ENCODE data around the gene ARHGAP9.
"Not testable (repeated sequence)": the region's sequence is repeated elsewhere in the genome, so short reads cannot be mapped to it uniquely, and the experiment has no call there.

Gene ARHGAP9

GRCh38 chr12:57517187-57517586, 37.5 kb upstream of the ARHGAP9 start:
- DNase-seq (ENCODE audit: low spot score) = no peak

GRCh38 chr12:57516617-57517153, 37.0 kb upstream of the ARHGAP9 start:
- DNase-seq (ENCODE audit: low spot score) = no peak

- DNase-seq (ENCODE audit: low spot score) = no peak
Measured at GRCh38 chr12:57515934-57516541, 36.4 kb upstream of the ARHGAP9 start.

- no peak for DNase-seq (ENCODE audit: low spot score)
Measured at GRCh38 chr12:57515408-57515933, 35.8 kb upstream of the ARHGAP9 start.

GRCh38 chr12:57514720-57515407, 35.2 kb upstream of the ARHGAP9 start:
- no peak for DNase-seq (ENCODE audit: low spot score)

GRCh38 chr12:57514246-57514645, 34.6 kb upstream of the ARHGAP9 start:
- not testable (repeated sequence) for DNase-seq (ENCODE audit: low spot score)

GRCh38 chr12:57513677-57514076, 34.0 kb upstream of the ARHGAP9 start:
- not testable (repeated sequence) for DNase-seq (ENCODE audit: low spot score)

GRCh38 chr12:57513266-57513665, 33.6 kb upstream of the ARHGAP9 start:
- DNase-seq (ENCODE audit: low spot score) = no peak

- no peak for DNase-seq (ENCODE audit: low spot score)
Measured at GRCh38 chr12:57512665-57513064, 33.0 kb upstream of the ARHGAP9 start.

- DNase-seq (ENCODE audit: low spot score) = no peak
Measured at GRCh38 chr12:57511588-57512325, 32.1 kb upstream of the ARHGAP9 start.

GRCh38 chr12:57511161-57511560, 31.5 kb upstream of the ARHGAP9 start:
- no peak for DNase-seq (ENCODE audit: low spot score)

GRCh38 chr12:57507796-57508195, 28.1 kb upstream of the ARHGAP9 start:
- not testable (repeated sequence) for DNase-seq (ENCODE audit: low spot score)

GRCh38 chr12:57506541-57506940, 26.9 kb upstream of the ARHGAP9 start:
- DNase-seq (ENCODE audit: low spot score) = not testable (repeated sequence)

- not testable (repeated sequence) for DNase-seq (ENCODE audit: low spot score)
Measured at GRCh38 chr12:57502311-57502969, 22.8 kb upstream of the ARHGAP9 start.

- DNase-seq (ENCODE audit: low spot score) = no peak
Measured at GRCh38 chr12:57500213-57500612, 20.5 kb upstream of the ARHGAP9 start.

- no peak for DNase-seq (ENCODE audit: low spot score)
Measured at GRCh38 chr12:57498571-57498970, 18.9 kb upstream of the ARHGAP9 start.

GRCh38 chr12:57498132-57498502, 18.5 kb upstream of the ARHGAP9 start:
- DNase-seq (ENCODE audit: low spot score) = no peak

GRCh38 chr12:57497223-57498131, 17.8 kb upstream of the ARHGAP9 start:
- no peak for DNase-seq (ENCODE audit: low spot score)

- no peak for DNase-seq (ENCODE audit: low spot score)
Measured at GRCh38 chr12:57496822-57497221, 17.2 kb upstream of the ARHGAP9 start.

GRCh38 chr12:57495051-57495701, 15.5 kb upstream of the ARHGAP9 start:
- DNase-seq (ENCODE audit: low spot score) = not testable (repeated sequence)

Data from germinal center (tissue), 1 donor.